ENCODE measurements around the gene GUCD1.

GUCD1 gene

DNA sequence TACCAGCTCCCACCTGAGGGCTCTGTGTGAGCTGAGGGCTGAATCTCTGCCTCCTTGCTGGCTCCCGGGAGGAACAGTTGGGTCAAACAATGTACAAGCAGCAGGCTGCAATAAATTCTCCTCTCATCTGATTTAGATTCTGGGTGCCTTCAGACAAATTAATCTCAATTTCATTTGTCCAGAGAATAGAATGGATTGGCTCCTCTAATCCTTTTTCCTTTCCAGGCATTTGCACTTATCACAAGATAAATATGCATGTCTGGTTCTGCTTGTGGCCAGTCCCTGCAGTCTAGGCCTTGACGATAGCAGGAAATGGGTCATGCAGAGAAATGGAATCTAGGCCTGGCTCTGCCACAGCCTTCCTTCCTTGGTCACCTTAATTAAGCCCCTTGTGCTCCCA lies 31.1 kb downstream of the GUCD1 start:
- no peak for DNase-seq

GRCh38 chr22:24521791-24522245 lies 33.1 kb downstream of the GUCD1 start:
- DNase-seq: no peak

DNA sequence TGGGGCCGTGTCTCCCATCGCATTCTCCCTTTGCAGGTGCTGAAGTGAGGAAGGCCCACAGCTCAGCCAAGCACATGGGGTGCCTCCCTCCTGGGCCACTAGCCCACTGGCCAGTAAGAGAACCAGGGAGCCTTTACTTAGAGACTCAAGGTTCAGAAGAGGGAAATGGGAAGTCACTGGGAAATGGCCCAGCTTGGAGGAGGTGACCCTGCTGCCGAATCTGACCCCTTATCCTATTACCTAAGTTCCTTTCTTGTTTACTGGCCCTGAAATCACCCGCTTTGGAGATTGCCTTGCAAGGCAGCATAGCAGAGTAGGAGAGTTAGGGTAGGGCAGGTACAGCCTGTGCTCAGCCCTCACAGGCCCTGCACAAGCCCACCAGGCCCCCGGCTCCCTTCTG lies 35.4 kb downstream of the GUCD1 start:
- DNase-seq: no peak

DNA sequence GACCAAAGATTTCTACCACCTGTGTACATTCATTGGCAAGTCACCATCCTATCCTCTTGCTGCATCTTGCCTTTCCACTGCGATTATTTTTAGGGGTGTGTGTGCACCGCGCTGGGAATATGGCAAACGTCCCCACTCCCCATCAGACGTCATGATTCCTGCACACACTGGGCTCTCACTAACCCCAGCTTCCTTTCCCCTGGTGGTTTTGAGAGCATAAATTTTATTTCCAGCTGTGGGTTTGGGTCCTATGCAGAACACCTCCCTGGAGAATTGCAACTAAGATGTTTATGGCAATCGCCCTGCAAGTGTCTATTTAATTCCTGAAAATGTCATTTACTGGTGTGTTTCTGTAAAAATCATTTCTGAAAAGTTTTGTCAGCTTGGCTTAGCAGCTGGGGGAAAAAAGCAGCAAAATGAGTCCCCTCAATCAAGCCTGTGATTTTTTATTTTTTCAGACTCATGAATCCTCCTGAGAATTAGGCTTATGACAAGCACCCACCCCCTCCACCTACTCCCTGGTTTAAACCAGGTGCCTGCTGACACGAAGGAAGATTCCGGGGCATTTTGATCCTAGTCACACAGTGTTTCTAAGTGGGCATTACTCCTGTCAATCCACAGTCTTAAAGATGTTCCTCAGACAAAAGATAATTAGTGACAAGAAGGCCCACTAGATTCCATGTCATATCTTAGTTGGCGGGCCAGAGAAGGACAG lies 36.0 kb downstream of the GUCD1 start:
- no peak for DNase-seq

DNA sequence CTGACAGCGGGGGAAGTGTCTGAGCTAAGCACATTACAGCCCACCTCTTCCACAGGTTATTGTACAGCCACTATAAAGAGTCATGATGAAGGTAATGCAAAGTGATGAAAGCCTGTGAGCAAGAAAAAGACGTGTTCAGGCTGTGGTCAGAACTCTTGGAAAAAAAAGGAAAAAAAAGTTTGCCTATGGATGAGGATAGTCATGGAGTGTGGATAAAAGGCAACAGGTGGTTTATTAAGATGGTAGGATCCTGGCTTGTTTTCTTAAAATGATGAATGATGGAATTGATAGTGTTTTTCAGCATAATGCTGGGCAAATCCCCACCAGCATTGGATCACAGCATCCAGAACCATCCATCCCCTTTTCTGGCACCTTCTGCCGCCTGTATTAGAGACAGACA lies 36.7 kb downstream of the GUCD1 start:
- DNase-seq: no peak

GRCh38 chr22:24517446-24517845 lies 37.5 kb downstream of the GUCD1 start:
- no peak for DNase-seq

DNA sequence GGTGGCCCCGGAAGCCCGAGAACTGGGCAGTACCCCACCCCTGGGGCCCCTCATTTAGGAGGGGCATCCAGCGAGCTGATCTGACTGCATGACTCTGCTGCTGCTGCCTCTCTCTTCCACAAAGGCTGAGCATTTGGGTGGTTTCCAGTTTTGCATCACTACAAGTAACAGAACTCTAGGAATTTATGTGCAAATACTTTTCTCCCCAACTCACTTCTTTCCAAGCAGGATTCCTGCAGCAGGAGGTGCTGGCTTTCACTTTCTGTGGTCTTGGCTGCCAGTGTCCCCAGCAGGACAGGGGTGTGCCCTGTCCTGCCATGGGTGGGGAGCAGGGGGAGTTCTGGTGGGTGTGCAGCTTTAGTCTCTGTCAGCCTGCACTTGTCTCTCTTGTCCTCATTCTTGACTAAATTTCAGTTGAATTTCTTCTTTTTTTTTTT lies 38.6 kb downstream of the GUCD1 start:
- DNase-seq: no peak

GRCh38 chr22:24515027-24515338 lies 40.0 kb downstream of the GUCD1 start:
- DNase-seq: no peak

GRCh38 chr22:24514241-24515026 lies 40.5 kb downstream of the GUCD1 start:
- DNase-seq: no peak

DNA sequence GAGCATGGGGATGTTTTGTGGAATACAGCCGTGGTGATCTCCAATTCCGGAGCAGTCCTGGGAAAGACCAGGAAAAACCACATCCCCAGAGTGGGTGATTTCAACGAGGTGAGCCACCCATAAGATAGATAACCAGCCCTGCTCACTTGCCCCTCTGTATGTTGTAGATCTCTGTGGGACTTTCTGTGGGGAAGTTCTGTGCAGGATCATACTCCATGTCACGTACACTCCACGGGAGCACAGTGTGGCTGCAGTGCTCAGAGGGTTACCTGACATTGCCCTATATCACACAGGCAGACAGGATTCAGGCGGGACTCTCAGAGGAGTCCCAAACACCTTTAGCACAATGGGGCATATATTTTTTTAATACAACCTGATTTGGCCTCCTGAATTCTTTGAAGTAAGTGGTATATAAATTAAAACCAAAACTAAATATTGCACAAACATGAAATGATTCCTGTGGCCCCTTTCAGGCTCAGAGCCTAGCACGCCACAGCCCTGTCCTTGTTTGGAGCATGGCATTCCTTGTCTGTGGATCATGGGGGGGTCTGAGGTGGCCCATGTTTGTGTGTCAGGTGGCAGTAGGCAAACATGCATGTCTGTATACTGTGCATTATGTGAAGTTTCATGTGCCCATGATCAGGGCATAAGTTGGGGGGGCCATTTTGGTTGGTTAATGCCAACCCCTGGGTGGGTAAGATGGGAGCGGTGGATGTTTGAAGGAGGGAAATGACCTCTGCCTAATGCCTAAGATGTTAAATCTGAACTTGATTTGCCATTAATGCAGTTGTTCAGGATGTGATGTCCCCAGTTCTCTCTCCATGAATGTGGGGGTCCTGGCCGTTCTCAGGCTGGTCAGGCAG lies 41.3 kb downstream of the GUCD1 start:
- no peak for DNase-seq

GRCh38 chr22:24512043-24512442 lies 42.9 kb downstream of the GUCD1 start:
- DNase-seq: no peak

GRCh38 chr22:24510637-24511625 lies 44.0 kb downstream of the GUCD1 start:
- DNase-seq: no peak

DNA sequence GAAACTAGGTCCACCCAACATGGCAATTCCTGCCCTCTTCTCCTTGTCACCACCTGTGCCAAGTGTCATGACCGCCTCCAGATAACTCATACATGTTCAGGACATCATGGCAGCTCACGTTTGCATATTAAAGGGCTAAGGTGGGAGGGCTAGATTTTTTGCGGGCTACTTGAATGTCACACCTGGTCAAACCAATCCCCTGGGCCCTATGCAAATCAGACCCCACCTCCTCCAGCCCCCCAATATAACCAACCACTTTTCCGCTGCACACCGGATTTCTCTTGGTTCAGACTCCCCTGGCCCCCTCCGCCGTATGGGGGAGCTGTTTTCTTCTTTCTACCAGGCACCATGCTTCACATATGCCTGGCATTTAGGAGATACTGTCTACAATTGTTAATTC lies 47.2 kb downstream of the GUCD1 start:
- DNase-seq: no peak

DNA sequence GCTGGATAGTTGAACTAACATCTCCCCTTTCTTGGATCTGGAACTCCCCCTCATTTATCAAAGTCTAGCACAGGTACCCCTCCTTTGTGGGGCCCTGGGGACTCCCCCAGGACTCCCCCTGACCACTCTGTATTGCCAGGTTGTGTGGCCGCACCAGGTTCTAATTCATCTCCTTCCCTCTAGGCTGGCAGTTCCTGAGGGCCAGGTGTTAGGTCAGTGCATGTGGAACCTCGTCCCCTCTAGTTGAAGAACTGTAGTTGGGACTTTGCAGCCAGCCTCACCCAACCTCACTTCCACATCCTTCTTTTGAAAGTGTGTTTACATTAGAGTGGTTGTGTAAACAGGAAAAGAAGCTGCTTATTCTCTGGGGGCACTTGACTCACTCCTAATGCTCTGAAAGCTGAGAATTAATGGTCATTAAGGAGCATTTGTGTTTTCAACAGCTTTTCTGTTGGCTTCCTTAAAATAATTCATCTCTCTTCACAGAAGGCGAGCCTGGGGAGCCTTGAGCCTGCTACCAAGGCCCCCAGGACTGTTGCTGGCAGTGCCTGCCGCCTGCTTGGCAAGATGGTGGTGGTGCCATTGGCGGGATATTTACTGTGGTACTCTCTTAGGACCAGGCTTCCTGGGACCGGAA lies 48.0 kb downstream of the GUCD1 start:
- DNase-seq: no peak

- DNase-seq: no peak
Measured at GRCh38 chr22:24504956-24505736, 49.8 kb downstream of the GUCD1 start.

DNA sequence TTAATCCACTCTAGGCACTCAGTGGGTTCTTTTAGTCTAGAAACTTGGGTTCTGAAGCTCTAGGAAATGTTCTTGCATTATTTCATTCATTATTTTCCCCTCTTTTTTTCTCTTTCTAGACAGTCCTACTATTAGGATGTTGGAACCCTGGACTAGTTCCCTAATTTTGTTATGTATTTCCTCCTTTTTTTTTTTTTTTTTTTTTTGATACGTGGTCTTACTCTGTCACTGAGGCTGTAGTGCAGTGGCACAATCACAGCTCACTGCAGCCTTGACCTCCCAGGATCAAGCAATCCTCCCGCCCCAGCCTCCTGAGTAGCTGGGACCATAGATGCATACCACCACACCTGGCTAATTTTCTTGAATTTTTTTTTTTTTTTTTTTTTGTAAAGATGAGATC lies 50.4 kb downstream of the GUCD1 start:
- DNase-seq: no peak

GRCh38 chr22:24503843-24504338 lies 51.0 kb downstream of the GUCD1 start:
- DNase-seq: no peak

DNA sequence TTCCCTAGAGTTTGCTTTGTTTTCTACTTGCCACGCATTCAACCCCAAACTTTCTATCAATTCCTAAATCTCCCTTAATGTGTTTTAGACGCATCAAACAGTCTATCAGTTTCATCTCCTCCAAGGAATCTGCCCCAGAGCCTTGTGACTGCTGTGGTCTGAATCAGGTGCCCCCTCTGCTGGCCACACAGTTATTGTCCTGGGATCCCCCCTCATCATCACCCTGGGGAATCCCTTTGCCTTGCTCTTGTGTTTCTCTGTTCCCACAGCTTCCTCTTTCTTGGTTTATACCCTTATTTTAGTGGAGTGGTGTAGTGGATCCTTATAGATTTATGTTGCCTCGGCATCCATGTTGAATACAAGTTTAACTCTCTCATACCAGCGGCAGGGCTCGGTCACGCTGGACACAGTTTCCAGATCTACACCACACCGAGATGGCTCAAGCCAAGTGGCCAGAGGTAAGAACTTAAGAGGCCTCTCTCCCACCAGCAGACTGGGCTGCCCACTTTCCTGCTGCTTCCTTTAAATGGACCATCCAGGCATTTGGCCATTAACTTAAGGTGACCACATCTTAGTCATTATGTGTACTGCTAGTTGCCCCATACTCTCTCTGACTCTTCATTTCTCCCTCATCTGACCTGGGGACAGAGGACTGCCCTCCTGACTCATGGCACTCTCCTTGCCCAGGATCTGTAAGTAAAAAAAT lies 51.6 kb downstream of the GUCD1 start:
- DNase-seq: peak; percentile 37

DNA sequence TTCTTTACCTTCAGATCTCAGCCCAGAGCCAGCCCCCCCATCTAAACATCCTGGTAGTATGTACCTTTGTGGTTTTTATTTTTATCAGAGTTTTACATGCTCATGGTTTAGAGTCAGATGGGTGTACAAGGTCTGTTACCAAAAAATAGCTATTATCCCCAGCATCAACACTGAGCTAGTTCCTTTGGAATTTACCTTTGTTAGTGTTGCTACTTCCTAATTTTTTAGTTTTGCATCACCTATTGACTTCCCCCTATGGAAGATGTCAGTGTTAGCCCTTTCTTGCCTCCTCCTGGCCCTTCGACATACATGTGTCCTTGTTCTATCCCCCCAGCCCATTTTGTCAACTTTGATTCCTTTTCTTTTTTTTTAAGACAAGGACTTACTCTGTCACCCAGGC lies 52.4 kb downstream of the GUCD1 start:
- no peak for DNase-seq

GRCh38 chr22:24502034-24502433 lies 52.9 kb downstream of the GUCD1 start:
- DNase-seq: no peak

All from effector CD4-positive, alpha-beta T cell (primary cell).